HEK293 (cell line): Measurements from ENCODE around the gene SMIM7.
A peak's percentile ranks its signal among the peaks of the same experiment; 100 is the strongest.

Experiments
- CTCF ChIA-PET: fragments of 350-600 bp; formaldehyde crosslinking; extraction: SDS; loops from one replicate; lab custom pipeline; 2021; ENCODE audit warnings: antibody characterized with exemption; lab: Yijun Ruan, JAX
- POLR2A ChIA-PET: fragments of 300-600 bp; formaldehyde crosslinking; extraction: SDS; loops from one replicate; lab custom pipeline; 2020; ENCODE audit warnings: antibody characterized with exemption, inconsistent platforms; lab: Yijun Ruan, JAX
- H3K27ac ChIP-seq: fragments of 200-500 bp; sonication (Bioruptor generic); 2 replicates; pipeline ENCODE4 v1.5.1; 2014; ENCODE audit warnings: low read depth, low read length, control low read depth, inconsistent platforms; ENCODE audit errors: extremely low read depth
- H3K36me3 ChIP-seq, 2 experiments: fragments of 200-500 bp in 1 of 2; sonication (Bioruptor generic) in 1 of 2; 1 replicate in 1 of 2; 2 replicates in 1 of 2; pipeline ENCODE4 v1.5.1; 2014 to 2017; ENCODE audit warnings: inconsistent platforms in 2 of 2, low read length in 2 of 2; ENCODE audit not compliant: control insufficient read depth in 2 of 2, insufficient read depth in 1 of 2
- H3K4me1 ChIP-seq: fragments of 200-500 bp; sonication (Bioruptor generic); 2 replicates; pipeline ENCODE4 v1.5.1; 2014; ENCODE audit warnings: mild to moderate bottlenecking, low read length, inconsistent platforms; ENCODE audit not compliant: control insufficient read depth, insufficient read depth
- H3K4me3 ChIP-seq: 2 replicates; pipeline ENCODE4 v1.5.1; 2011; ENCODE audit warnings: low read depth, mild to moderate bottlenecking, control low read depth, low read length, moderate library complexity
- H3K9me3 ChIP-seq: fragments of 200-500 bp; sonication (Bioruptor generic); 2 replicates; pipeline ENCODE4 v1.5.1; 2014; ENCODE audit warnings: low read depth, low read length, inconsistent platforms; ENCODE audit not compliant: control insufficient read depth, insufficient read depth
- ATF2 ChIP-seq: fragments of 450-650 bp; formaldehyde crosslinking; IDR thresholded peaks from 2 replicates; pipeline ENCODE4 v1.5.1; 2016; ENCODE audit warnings: missing biosample characterization, missing genetic modification characterization, low read depth
- BCL11A ChIP-seq: fragments of 450-650 bp; formaldehyde crosslinking; IDR thresholded peaks from 2 replicates; pipeline ENCODE4 v1.5.1; 2016; ENCODE audit warnings: low read depth, missing biosample characterization, missing genetic modification characterization
- FEZF1 ChIP-seq: fragments of 450-650 bp; formaldehyde crosslinking; IDR thresholded peaks from 2 replicates; pipeline ENCODE4 v1.5.1; 2016; ENCODE audit warnings: missing biosample characterization, missing genetic modification characterization
- GLIS1 ChIP-seq: fragments of 450-650 bp; formaldehyde crosslinking; IDR thresholded peaks from 2 replicates; pipeline ENCODE4 v1.5.1; 2016; ENCODE audit warnings: missing biosample characterization, missing genetic modification characterization
- IKZF3 ChIP-seq: fragments of 450-650 bp; IDR thresholded peaks from 2 replicates; pipeline ENCODE4 v1.5.0; 2018; ENCODE audit warnings: missing biosample characterization, mild to moderate bottlenecking, missing genetic modification characterization, moderate library complexity
- KLF17 ChIP-seq: fragments of 450-650 bp; formaldehyde crosslinking; IDR thresholded peaks from 2 replicates; pipeline ENCODE4 v1.5.1; 2016; ENCODE audit warnings: missing biosample characterization, missing genetic modification characterization
- PATZ1 ChIP-seq: fragments of 450-650 bp; formaldehyde crosslinking; IDR thresholded peaks from 2 replicates; pipeline ENCODE4 v1.5.1; 2016; ENCODE audit warnings: missing biosample characterization, missing genetic modification characterization
- PBX3 ChIP-seq: sonication (generic); formaldehyde crosslinking; IDR thresholded peaks from 2 replicates; pipeline ENCODE4 v1.8.1; 2022; ENCODE audit warnings: mild to moderate bottlenecking, moderate library complexity, missing genetic modification reagents
- PRDM6 ChIP-seq: fragments of 450-650 bp; formaldehyde crosslinking; IDR thresholded peaks from 2 replicates; pipeline ENCODE4 v1.5.1; 2017; ENCODE audit warnings: missing biosample characterization, missing genetic modification characterization
- YY1 ChIP-seq: fragments of 450-650 bp; formaldehyde crosslinking; IDR thresholded peaks from 2 replicates; pipeline ENCODE4 v1.5.1; 2018; ENCODE audit warnings: missing biosample characterization, missing genetic modification characterization
- ZNF114 ChIP-seq: fragments of 450-650 bp; formaldehyde crosslinking; IDR thresholded peaks from 2 replicates; pipeline ENCODE4 v1.5.0; 2017; ENCODE audit warnings: missing biosample characterization, missing genetic modification characterization
- ZNF19 ChIP-seq: fragments of 450-650 bp; formaldehyde crosslinking; IDR thresholded peaks from 2 replicates; pipeline ENCODE4; 2016; ENCODE audit warnings: missing biosample characterization, missing genetic modification characterization, low read depth
- ZNF266 ChIP-seq: fragments of 450-650 bp; formaldehyde crosslinking; IDR thresholded peaks from 2 replicates; pipeline ENCODE4 v1.5.1; 2016; ENCODE audit warnings: missing biosample characterization, missing genetic modification characterization, low read depth
- ZNF280D ChIP-seq: fragments of 450-650 bp; formaldehyde crosslinking; IDR thresholded peaks from 2 replicates; pipeline ENCODE4 v1.5.1; 2016; ENCODE audit warnings: missing biosample characterization, missing genetic modification characterization
- ZNF426 ChIP-seq: fragments of 450-650 bp; formaldehyde crosslinking; IDR thresholded peaks from 2 replicates; pipeline ENCODE4 v1.5.1; 2017; ENCODE audit warnings: missing biosample characterization, missing genetic modification characterization, mild to moderate bottlenecking, inconsistent platforms, moderate library complexity
- ZNF558 ChIP-seq: fragments of 450-650 bp; formaldehyde crosslinking; IDR thresholded peaks from 2 replicates; pipeline ENCODE4 v1.5.1; 2016; ENCODE audit warnings: missing biosample characterization, missing genetic modification characterization
- ZNF623 ChIP-seq: fragments of 450-650 bp; formaldehyde crosslinking; IDR thresholded peaks from 2 replicates; pipeline ENCODE4 v1.5.1; 2016; ENCODE audit warnings: missing biosample characterization, missing genetic modification characterization
- ZNF639 ChIP-seq: fragments of 450-650 bp; formaldehyde crosslinking; IDR thresholded peaks from 2 replicates; pipeline ENCODE4 v1.5.1; 2016; ENCODE audit warnings: missing biosample characterization, missing genetic modification characterization
- ZNF654 ChIP-seq: fragments of 450-650 bp; formaldehyde crosslinking; IDR thresholded peaks from 2 replicates; pipeline ENCODE4 v1.5.1; 2016; ENCODE audit warnings: low read depth, missing biosample characterization, missing genetic modification characterization
- ZNF664 ChIP-seq: fragments of 450-650 bp; formaldehyde crosslinking; IDR thresholded peaks from 2 replicates; pipeline ENCODE4 v1.5.1; 2016; ENCODE audit warnings: missing biosample characterization, missing genetic modification characterization
- ZNF692 ChIP-seq: fragments of 450-650 bp; formaldehyde crosslinking; IDR thresholded peaks from 2 replicates; pipeline ENCODE4 v1.5.1; 2016; ENCODE audit warnings: missing biosample characterization, missing genetic modification characterization
- ZNF768 ChIP-seq: fragments of 450-650 bp; formaldehyde crosslinking; IDR thresholded peaks from 2 replicates; pipeline ENCODE4 v1.5.1; 2018; ENCODE audit warnings: missing biosample characterization, mild to moderate bottlenecking, missing genetic modification characterization
- ZNF785 ChIP-seq: fragments of 450-650 bp; formaldehyde crosslinking; IDR thresholded peaks from 2 replicates; pipeline ENCODE4 v1.5.1; 2016; ENCODE audit warnings: missing biosample characterization, missing genetic modification characterization
- ZSCAN30 ChIP-seq: fragments of 450-650 bp; IDR thresholded peaks from 2 replicates; pipeline ENCODE4 v1.5.1; 2018; ENCODE audit warnings: missing biosample characterization, mild to moderate bottlenecking, missing genetic modification characterization, moderate library complexity

Gene SMIM7

GRCh38 chr19:16608290-16608739 is 51.6 kb downstream of the SMIM7 start:
- H3K4me3 ChIP-seq = no peak overlapping the region
- H3K36me3 ChIP-seq = no peaks in the 10 kb centered on the region
- peaks cover 22% of the 10 kb centered on the region for H3K4me1 ChIP-seq
- peak overlapping the region; percentile 37 for H3K27ac ChIP-seq
- no peaks in the 10 kb centered on the region for H3K9me3 ChIP-seq
- CTCF ChIA-PET = no interaction called here
- POLR2A ChIA-PET = interaction anchor here (0.5 to 1.7 kb wide), 2 partner anchors 19 to 44 kb away, joined by 3 to 5 read pairs; partner anchors contain the start of gene MED26
- TF ChIP-seq ZNF19 (tag by site-specific recombination) (no peak), ZNF558 (tag by site-specific recombination) (peak; percentile 75; the same call in 1 of the 2 replicates), ATF2 (tag by site-specific recombination) (peak; percentile 61; the same call in 1 of the 2 replicates), KLF17 (0 out of 2 replicates have a peak, but pooled peaks have one; percentile 18), ZNF426 (tag by site-specific recombination) (no peak), BCL11A (tag by site-specific recombination) (no peak; the same call in 1 of the 2 replicates), IKZF3 (peak; percentile 77), FEZF1 (peak; percentile 71), ZNF639 (tag by site-specific recombination) (peak; percentile 36; the same call in 1 of the 2 replicates), ZNF266 (no peak), YY1 (tag by site-specific recombination) (no peak), PBX3 (no peak), ZNF280D (no peak), ZSCAN30 (peak; percentile 70; the same call in 1 of the 2 replicates), GLIS1 (tag by site-specific recombination) (0 out of 2 replicates have a peak, but pooled peaks have one; percentile 12), PRDM6 (peak; percentile 100), ZNF114 (tag by site-specific recombination) (no peak), ZNF623 (tag by site-specific recombination) (no peak), ZNF692 (peak; percentile 59; the same call in 1 of the 2 replicates), ZNF785 (no peak), ZNF664 (tag by site-specific recombination) (peak; percentile 77), ZNF768 (tag by site-specific recombination) (no peak), PATZ1 (tag by site-specific recombination) (0 out of 2 replicates have a peak, but pooled peaks have one; percentile 23), ZNF654 (tag by site-specific recombination) (peak; percentile 8)
